ENCODE results near the gene ZNF597.

DNA sequence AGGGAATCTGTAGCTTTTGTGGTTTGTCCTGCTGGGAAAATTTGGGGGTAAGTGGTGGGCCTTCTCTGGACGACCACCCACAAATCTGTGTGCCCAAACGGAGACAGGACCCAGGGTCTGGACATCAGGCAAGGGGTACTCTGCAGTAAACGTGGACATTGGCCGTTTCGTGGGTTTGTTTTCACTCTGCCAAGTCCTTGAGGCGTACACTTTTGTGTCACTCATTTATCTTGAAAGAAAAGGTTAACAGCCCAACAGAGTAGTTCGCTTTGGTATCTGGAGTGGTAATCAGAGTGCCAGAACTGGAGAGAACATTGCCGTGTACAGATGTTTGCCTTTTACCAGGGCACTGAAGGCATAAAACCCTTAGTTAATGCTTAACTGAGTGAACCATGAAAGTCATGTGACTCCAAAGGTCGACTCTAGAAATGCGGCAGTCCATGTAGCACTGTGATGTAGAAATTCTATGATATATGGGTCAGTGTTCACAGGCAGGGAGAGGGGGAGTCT lies 15.6 kb upstream of the ZNF597 start:
- TF ChIP-seq, protein P1, sequence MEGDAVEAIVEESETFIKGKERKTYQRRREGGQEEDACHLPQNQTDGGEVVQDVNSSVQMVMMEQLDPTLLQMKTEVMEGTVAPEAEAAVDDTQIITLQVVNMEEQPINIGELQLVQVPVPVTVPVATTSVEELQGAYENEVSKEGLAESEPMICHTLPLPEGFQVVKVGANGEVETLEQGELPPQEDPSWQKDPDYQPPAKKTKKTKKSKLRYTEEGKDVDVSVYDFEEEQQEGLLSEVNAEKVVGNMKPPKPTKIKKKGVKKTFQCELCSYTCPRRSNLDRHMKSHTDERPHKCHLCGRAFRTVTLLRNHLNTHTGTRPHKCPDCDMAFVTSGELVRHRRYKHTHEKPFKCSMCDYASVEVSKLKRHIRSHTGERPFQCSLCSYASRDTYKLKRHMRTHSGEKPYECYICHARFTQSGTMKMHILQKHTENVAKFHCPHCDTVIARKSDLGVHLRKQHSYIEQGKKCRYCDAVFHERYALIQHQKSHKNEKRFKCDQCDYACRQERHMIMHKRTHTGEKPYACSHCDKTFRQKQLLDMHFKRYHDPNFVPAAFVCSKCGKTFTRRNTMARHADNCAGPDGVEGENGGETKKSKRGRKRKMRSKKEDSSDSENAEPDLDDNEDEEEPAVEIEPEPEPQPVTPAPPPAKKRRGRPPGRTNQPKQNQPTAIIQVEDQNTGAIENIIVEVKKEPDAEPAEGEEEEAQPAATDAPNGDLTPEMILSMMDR (IDR thresholded peaks at IDR 0.05): no peak
- TF ChIP-seq POLR2AphosphoS5 (IDR thresholded peaks at IDR 0.05; ENCODE audit: low read depth, low read length) (no peak), SIN3A (IDR thresholded peaks at IDR 0.05; ENCODE audit: borderline replicate concordance, insufficient read depth, low read depth, low read length) (no peak)

Data from Panc1 (cell line).